Activated CD4-positive, alpha-beta T cell treated with anti-CD3 and anti-CD28 coated beads, Interleukin-2, amount 50 U/mL, for 1 hour (primary cell): ENCODE data around the gene FAM221B.

Source experiments
- DNase-seq: peaks from one replicate; pipeline ENCODE4 v3.0.0-alpha.2; 2020

Gene FAM221B

GRCh38 chr9:35814841-35815543 is 13.5 kb downstream of the FAM221B start, which contains the start of gene HINT2:
Gene HINT2 (minus strand): TSS chr9:35815042. CDS start chr9:35814979, 63 bp downstream.
- peak; percentile 96 for DNase-seq

- no peak for DNase-seq
Measured at GRCh38 chr9:35814106-35814840, 14.3 kb downstream of the FAM221B start.

GRCh38 chr9:35813434-35814105 is 15.0 kb downstream of the FAM221B start:
- DNase-seq, result no peak

- peak; percentile 92 for DNase-seq
Measured at GRCh38 chr9:35812025-35812602, 16.4 kb downstream of the FAM221B start, which contains the start of gene SPAG8. Gene SPAG8 (minus strand): TSS chr9:35812262. CDS start chr9:35812147, 115 bp downstream.

- no peak for DNase-seq
Measured at GRCh38 chr9:35811381-35812024, 17.0 kb downstream of the FAM221B start.

- DNase-seq, result no peak
Measured at GRCh38 chr9:35810122-35810521, 18.4 kb downstream of the FAM221B start.

- no peak for DNase-seq
Measured at GRCh38 chr9:35808433-35808832, 20.1 kb downstream of the FAM221B start.

GRCh38 chr9:35806101-35806500 is 22.4 kb downstream of the FAM221B start:
- no peak for DNase-seq

- DNase-seq, result no peak
Measured at GRCh38 chr9:35801328-35802128, 27.0 kb downstream of the FAM221B start.

- DNase-seq, result no peak
Measured at GRCh38 chr9:35800530-35800929, 28.0 kb downstream of the FAM221B start.

GRCh38 chr9:35798658-35799374 is 29.7 kb downstream of the FAM221B start:
- DNase-seq, result no peak

GRCh38 chr9:35797311-35798109 is 31.0 kb downstream of the FAM221B start:
- DNase-seq, result no peak

- no peak for DNase-seq
Measured at GRCh38 chr9:35795695-35796094, 32.8 kb downstream of the FAM221B start.

- no peak for DNase-seq
Measured at GRCh38 chr9:35793461-35793860, 35.1 kb downstream of the FAM221B start.

GRCh38 chr9:35792826-35793225 is 35.7 kb downstream of the FAM221B start:
- no peak for DNase-seq

GRCh38 chr9:35792024-35792813 is 36.3 kb downstream of the FAM221B start:
- no peak for DNase-seq

GRCh38 chr9:35791297-35791921 is 37.1 kb downstream of the FAM221B start, which contains the start of gene NPR2:
Gene NPR2 (plus strand): TSS chr9:35791591. CDS start chr9:35792409, 818 bp downstream.
- no peak for DNase-seq

GRCh38 chr9:35790385-35791296 is 37.9 kb downstream of the FAM221B start:
- peak; percentile 51 for DNase-seq
